Activated CD8-positive, alpha-beta memory T cell treated with anti-CD3 and anti-CD28 coated beads for 1 hour (primary cell): ENCODE measurements around the gene NOP10.
A peak's percentile ranks its signal among the peaks of the same experiment; 100 is the strongest.
"Not testable (repeated sequence)": the region's sequence is repeated elsewhere in the genome, so short reads cannot be mapped to it uniquely, and the experiment has no call there.

Source experiments
- DNase-seq, 2 donors: peaks; one replicate each; pipeline ENCODE4 v3.0.0-alpha.2; 2020; ENCODE audit warnings: low read depth in 1 of 2; ENCODE audit errors: extremely low read depth in 1 of 2

NOP10 gene

DNA sequence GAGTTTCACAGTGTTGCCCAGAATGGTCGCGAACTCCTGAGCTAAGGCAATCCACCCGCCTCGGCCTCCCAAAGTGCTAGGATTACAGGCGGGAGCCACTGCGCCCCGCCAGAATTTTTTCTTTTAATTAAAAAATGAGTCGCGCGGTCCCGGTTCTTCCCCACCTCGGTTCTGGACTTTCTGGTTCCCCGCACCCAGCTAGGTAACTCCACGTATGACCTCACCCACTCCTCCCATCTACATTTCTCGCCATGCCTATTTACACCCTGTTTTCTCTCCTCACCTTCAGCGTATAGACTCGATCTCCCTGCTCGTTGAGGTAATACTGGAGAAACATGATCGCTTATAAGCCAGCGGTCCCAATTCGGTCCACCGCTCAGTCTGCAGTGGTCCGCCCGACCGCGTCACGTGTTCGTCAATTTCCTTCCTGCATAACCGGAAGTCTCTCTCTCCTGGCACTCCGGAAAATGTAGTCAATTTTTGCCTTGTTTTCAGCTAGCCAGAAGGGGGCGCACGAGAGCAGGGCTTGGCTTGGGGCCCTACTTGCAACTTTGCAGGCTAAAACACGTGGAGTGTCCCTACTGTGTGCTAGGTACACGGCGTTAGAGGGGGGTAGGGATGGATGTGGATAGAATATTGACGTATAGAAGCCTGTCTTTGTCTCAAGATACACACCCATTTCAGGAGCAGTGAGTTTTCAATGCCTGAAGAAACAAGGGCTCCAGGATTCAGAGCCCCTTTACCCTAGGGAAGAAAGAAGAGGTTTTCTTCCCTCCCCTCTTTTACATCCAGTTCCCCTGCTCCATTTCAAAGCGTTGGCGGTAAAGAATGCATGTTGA lies at the start of gene NOP10, which contains the start of gene NUTM1:
Gene NOP10, minus strand, starts transcription at position 400 of the 839 bp plus-strand sequence. Its CDS starts 63 bp downstream, at position 337.
Gene NUTM1, plus strand, starts transcription at position 579 of the 839 bp plus-strand sequence. CDS start 382 bp downstream, outside the sequence.
- DNase-seq: peak; percentile 83 to 90

DNA sequence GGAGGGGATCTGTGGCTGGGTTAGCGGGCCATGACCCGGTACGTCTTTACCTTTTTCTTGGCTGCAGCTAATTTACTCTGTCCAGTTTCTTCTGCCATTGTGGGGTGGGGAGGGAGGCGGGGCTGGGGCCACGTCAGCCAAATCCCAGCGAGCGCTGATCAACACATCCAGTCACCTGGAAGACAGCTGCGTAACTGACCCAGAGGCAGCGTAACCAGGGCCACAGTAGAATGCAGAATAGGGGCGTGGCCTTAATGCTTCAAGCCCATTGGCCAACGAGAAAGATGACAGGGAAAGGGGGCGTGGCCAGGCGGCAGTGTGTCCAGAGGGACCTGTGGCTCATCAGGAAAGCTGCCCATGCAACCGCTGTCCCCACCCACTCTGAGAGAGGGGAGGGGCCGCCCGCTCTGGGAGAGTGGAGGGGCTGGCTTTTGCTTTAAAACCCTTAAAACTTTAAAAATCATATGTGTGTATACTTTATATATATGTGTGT lies 46.7 kb upstream of the NOP10 start:
- not testable (repeated sequence) for DNase-seq

DNA sequence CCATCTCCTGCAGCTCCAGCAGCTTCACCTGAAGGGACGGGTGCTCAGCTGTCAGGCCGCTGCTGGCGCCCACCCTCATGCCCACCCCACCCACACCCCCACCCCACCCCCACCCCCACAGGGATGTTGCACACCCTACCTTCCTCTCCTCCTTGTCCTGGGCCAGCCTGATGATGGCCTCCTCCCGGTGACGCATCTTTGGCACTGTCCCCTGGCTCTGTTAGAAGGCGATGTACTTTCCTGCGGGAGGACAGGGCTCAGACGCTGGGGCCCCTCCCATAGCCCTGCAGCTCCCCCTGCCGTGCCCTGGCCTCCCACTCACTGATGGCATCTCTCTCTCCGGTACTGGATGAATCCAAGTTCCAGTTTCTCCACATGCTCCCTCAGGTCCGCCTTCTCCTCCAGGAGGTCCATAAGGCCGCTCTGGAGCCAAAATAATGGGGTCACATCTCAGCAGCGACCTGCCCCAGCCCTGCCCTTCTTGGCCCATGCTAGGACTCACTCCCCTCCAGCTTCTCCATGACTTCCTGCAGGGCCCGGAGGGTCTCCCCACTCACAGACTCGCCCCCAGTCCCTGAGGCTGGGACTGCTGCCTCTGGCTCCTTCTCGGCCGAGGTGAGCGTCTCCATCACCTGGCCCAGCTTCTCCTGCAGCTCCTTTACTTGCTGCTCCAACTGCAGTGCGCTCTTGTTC lies 39.0 kb upstream of the NOP10 start:
- DNase-seq: not testable (repeated sequence)

DNA sequence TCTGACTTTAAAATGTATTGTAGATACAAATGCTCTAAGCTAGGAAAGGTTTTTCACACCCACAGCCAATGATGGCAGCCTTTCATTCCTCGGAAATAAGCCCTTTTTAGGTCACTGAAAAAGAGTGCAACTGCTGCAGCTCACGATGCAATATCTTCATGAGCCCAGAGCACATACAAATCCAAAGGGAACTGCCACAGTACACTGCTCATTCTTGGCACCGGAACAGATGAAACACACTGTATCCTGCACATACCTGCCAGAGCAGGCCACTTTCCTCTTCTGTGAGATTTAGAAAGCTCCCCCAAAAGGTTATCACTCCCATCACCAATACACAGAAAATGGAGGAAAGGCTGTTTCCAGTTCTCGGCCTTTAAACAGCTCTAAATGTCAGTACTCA lies 37.6 kb upstream of the NOP10 start:
- not testable (repeated sequence) for DNase-seq

DNA sequence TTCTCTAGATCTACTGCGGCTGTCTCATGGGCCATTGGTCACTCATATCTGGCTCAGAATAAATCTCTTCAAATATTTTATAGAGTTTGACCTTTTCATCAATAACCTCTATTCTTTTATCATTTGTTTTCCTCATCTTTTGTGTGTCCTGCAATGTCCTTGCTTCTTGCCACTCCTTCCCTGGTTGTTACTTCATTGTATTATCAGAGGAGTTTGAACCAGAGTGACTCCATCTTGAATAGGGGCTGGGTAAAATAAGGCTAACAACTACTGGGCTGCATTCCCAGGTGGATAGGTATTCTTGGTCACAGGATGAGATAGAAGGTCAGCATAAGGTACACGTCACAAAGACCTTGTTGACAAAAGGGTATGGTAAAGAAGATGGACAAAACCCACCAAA lies 33.9 kb upstream of the NOP10 start:
- DNase-seq: no peak

DNA sequence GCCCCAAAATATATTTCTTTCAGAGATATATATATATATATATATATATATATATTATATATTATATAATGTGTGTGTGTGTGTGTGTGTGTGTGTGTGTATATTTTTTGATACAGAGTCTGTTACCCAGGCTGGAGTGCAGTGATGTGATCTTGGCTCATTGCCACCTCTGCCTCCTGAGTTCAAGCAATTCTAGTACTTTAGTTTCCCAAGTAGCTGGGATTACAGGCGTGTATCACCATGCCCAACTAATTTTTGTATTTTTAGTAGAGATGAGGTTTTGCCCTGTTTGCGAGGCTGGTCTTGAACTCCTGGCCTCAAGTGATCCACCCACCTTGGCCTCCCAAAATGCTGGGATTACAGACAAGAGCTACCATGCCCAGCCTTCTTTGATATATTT lies 32.6 kb upstream of the NOP10 start:
- DNase-seq: not testable (repeated sequence)

DNA sequence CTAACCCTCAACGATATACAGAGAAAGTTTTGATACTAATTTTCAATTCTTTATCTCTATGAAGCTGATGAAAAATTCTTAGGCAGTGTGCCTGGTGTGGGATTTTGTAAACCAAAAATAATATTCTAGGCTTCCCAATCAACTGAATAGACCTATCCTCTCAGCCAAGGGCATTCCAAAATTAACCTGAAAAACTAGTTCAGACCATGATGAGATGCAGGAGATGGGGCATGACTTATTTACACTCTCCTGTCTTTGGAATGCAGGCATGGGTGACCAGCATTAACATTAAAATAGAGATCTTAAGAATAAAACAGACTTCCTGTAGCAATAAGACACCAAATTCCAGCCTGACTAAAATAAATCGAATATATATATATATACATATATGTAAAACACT lies 31.9 kb upstream of the NOP10 start:
- no peak for DNase-seq

DNA sequence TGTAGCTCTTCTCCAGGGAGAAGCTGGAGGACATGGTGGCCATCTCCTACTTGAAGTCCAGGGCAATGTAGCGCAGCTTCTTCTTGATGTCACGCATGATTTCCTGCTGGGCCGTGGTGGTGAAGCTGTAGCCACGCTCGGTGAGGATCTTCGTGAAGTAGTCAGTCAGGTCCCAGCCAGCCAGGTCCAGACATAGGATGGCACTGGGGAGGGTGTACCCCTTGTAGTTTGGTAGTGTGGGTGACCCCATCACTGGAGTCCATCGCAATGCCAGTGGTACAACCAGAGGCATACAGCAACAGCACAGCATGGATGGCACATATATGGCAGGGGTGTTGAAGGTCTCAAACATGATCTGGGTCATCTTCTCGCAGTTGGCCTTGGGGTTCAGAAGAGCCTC lies 31.0 kb upstream of the NOP10 start:
- DNase-seq: no peak

DNA sequence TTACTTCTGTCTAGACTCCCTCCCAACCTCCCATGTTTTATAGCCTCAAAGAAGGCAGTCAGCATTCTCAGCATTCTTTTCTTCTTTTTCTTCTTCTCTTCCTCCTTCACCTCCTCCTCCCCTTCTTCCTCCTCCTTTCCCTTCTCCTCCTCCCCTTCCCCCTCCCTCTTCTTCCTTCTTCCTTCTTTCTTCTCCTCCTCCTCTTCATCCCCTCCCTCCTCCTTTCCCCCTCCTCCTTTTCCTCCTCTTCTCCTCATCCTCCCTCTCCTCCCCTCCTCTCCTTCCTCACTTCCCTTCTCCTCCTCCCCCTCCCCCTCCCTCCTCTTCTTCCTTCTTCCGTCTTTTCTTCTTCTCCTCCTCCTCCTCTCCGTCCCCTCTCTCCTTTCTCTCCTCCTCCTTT lies 27.7 kb upstream of the NOP10 start:
- no peak for DNase-seq

DNA sequence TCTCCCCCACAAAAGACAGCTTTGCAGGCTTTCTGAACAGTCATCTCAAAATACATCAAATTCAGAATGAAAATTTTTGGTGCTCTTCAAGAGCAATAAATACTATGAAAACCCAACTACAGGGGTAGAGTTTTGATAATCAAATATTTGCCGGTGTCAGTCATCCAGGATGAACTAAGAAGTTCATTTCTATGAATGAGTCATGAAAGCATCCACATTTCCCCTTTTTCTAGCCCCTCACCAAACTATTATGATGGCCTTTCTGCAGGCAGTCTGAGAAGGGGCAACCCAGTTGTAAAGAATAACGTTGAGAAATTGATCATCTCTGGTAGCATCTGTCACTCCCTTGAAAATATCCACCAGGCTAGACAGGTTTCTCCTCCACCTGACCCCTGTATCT lies 27.2 kb upstream of the NOP10 start:
- no peak for DNase-seq

DNA sequence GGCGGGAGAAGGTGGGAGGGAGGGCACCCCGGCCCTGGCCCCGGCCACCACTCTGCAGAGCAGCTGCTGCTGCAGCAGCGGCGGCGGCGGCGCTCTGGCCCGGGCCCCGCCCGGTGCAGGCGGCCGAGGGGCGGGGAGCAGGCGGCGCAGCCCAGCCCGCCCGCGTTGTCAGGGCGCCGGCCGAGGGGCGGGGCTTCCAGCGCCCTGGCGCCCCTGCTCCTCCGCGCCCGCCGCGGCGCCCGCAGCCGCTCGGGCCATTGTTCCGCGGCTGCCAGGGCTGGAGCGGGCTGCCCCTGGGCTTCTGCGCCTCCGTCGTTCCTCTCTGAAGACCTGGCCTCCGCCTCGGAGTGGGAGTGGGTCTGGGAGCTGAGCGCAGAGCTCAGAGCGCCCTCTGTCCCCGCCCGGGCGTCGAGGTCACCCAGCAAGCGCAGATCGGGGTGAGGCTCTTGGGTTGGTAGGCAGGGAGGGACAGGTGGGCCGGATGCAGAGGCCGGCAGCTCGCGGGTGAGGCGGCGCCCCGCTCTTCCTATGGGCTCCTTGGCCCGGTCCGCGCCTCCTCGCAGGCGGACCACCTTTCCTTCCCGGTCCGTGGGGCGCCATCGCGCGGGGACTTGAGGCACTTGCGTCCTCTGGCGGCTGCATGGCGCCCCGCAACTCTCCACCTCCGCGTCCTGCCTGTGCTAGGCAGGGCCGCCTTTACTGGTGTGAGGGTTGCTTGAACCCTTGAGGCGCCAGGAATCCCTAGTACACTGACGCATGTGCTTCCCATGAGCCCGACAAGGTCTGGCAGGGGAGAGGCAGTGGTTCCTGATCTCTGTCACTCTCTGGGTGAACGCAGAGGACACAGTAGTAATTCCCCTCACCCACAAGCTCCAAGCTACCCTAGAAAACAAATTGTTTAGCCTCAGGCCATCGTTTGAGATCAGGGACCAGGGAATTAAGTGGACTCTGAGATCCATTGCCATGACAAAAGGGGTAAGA lies 24.5 kb upstream of the NOP10 start, which contains the start of gene LPCAT4:
Gene LPCAT4, minus strand, starts transcription at position 96 of the 981 bp plus-strand sequence. CDS start 96 bp downstream, outside the sequence.
- DNase-seq: peak; percentile 74 to 83

DNA sequence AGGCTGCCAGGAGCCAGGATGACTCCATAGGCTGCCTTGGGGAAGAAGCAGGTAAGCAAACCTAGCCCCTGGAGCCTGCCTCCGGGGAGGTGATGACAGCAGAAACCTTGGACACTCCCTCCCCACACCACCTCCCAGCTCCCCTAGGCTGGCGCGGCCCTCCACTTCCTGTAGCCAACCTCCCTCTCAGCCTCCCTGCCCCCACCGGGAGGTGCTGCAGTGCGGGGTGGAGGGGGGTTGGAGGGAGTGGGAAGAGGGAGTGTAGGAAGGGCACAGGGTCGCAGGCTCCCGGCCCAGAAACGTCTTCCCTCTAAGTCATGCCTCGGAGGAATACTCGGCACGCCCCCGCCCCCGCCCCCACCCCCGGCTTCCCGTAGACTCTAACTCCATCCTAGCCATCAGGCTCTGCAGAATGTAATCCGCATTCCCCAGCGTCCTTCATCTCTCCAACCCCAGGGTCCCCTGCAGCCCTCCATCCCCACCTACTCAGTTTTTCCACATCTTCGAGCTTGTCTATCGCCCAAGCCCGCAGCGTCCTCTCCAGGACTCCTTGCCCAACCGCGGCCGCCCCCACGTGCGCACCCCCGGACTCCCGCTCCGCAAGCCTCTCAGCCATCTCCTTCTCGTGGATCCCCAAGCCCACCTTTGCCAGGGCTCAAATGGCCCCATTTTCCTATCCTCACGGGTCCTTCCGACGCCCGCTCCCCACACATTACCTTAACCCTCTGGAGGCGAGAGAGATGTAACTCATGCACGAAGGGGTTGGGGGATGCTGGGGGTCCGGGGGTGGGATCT lies 23.5 kb upstream of the NOP10 start:
- DNase-seq: no peak

DNA sequence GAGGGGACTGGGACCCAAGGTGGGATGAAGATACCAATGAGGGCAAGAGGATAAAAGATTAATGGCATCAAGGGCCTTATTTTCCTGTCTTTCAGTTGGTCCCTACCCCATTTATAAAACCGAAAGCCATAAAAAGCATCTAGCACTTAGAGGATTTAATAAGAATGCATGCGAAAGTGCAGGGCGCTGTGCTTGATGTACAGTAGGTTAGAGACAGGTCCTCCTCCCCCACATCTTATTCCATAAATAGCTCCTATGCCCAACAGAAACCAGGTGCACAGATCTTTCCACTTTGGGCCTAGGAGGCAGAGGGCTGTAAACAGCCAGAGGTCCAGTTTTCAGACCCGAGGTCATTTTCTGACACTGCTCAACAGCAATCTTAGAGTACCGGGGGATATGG lies 22.9 kb upstream of the NOP10 start:
- no peak for DNase-seq

DNA sequence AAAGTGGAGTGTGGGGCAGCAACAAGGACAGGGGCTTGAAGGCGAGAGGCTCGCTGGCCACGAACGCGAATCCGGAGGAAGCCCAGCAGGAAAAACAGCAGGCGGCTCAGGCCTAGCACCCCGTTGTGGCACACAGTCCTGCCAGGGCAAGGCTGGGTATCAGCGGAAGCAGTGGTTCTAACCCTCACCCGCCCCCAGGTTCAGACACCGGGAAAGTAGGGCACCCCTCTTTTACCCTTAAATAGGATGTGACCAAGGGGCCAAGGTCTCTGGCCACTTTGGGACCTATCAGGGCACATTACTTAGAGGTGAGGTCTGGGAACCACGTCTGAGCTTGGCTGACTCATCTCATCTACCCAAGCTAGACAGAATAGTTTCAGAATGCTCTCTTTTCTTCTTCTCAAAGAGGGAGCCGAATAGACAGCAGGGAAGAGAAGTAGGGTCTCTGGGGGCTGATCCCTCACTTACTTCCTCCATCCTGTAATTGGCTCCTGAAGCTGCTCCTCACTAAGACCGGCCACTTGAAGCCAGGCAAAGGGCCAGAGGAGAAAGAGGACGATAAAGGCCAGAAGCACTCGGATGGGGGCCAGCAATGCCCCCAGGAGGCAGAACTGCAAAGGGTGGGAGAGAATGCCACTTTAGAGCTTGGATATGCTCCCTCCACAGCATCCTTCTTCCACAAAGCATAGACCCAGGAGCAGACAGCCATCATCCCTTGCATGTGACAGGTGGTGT lies 22.3 kb upstream of the NOP10 start:
- DNase-seq: no peak

DNA sequence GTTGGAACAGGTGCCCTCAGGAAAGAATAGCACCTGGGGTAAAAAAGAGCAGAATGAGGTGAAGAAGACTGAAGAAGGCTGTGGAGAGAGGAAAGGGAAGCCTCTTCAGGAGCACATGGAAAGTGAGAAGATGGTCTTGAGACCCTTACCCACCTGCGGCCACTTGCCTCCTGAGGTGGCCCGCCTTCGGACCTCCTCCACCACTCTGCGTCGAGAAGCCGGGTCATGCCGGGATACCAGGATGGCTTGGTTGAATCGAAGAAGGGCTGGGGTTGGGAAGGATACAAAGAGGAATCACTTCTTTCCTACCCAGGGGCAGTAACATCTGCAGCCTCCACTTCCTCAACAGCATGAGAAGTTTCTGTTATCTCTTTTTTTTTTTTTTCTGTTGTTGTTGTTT lies 21.1 kb upstream of the NOP10 start:
- no peak for DNase-seq

DNA sequence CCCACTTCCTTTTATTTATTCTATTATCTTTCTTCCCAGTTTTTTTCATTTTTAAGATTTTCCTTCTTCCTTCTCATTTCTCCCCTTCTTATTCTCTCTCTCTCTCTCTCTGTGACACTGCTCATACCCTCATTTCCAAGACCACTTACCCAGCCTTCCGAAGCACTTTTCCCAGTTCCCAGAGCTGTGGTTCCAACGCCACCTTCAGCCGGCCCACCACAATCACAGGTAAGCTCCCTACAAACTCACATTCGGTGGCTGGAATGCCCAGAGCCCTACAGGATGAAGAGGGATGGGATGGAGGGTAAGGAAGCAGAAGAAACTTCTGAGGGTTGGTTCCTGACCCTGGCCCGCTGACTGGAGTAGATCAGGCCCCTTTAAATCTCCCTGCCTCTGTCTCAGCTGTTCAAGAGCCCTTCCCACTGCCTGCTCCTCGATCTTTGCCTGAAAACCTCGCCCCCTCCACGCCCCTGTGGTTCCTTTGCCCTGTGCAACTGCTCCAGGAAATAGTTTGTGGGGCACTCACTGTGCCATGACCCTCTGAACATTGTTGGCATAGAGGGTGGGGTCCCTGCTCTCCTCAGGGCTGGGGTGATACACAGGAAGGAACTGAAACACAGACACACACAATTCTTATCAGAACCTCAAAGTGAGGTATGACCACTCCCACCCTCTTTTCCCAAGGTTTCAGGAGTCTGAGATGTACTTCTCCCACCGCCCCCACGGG lies 19.3 kb upstream of the NOP10 start:
- no peak for DNase-seq

DNA sequence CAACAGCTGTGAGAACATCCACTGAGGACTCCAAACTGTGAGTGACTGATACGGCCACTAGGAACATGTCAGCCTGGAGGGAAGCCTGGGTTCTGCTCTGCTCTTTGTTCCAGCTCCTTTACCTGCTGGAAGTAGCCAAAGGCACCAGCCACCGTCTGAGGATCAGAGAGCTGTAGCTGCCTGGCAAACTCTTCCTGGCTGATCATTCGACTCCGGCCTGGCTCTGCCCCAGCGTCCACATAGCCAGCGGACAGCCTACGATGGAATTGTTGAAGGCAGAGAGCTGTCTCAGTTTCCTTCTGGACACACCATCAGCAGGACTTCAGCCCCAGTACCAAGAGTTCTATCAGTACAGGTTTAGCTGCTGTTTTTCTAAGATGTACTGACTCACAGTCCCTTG lies 18.3 kb upstream of the NOP10 start:
- DNase-seq: no peak

DNA sequence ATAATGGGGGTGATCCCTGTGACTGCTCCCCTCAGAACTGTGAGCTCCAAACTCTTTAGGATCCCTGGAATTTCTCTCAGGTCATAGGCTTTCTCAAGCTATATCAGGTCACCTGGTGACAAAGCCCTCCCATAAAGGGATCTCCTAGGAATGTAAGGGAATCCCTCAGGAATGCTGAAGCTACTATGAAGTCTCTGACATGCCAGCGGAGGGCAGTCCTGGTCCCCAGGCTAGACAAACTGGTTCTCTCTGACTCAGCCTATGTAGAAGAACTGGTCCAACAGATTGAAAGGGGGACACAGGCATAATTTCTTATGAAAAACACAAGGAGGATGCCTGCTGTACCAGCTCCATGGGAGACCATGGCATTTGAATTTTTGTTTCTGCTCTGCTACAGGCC lies 17.4 kb upstream of the NOP10 start:
- no peak for DNase-seq
